Vagina (tissue), 2 donors: ENCODE measurements around the gene REM1.

Source experiments
- CTCF ChIP-seq, 3 experiments: fragments of 450-650 bp in 2 of 3; fragments of 200-600 bp in 1 of 3; sonication (generic) in 1 of 3; IDR thresholded peaks; one replicate each; pipeline ENCODE4 v1.5.1; 2017 to 2019; ENCODE audit warnings: antibody characterized with exemption in 3 of 3, mild to moderate bottlenecking in 2 of 3, moderate library complexity in 2 of 3
- POLR2A ChIP-seq, 2 donors: fragments of 450-650 bp; IDR thresholded peaks; one replicate each; pipeline ENCODE4 v1.6.1; 2017; ENCODE audit warnings: antibody characterized with exemption in 2 of 2, mild to moderate bottlenecking in 2 of 2, moderate library complexity in 2 of 2

DNA sequence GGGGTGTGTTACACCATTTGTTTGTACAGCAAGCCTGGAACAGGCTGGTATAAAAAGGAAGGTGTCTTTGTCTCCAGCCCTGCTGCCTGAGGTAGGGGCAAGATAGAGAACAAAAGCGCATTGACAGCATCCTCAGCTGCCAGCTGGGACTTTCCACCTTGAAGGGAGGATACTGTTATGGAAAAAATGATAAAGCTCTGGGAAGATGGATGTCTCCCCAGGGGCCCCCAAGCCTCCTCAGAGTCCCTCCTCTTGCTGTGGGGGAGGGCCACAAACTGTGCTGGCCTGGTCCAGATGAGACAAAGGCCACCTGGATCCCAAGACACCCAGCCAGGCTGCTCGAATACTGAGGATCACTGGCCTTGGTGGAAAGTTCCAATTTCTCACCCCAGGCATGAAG, 13.0 kb downstream of the REM1 start:
- TF ChIP-seq POLR2A (IDR thresholded peaks at IDR 0.05) (no peak), CTCF (IDR thresholded peaks at IDR 0.05) (no peak)
